ENCODE measurements around the gene SMPD4.
"Not testable (repeated sequence)": the region's sequence is repeated elsewhere in the genome, so short reads cannot be mapped to it uniquely, and the experiment has no call there.

SMPD4 gene

DNA sequence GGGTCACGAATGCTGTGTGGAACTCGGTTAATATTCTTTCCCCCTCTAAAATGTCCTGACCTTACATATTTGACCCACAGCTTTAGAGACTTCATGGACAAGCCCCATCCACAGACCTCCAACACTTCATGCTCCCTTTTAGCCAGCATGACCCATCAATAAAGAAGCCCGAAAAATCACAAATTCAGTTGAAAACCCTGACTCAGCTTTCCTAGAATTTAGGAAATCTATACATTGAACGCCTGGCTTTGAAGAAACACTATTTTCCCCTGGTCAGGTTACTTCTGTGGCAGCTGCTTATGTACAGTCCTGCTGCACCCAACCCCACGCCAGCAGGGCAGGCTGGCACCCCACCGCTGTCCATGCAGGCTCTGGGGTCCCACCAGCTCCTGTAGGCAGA is 9.9 kb upstream of the SMPD4 start:
- DNase-seq (ENCODE audit: low read depth); H3K4me3 ChIP-seq (ENCODE audit: low read length): not testable (repeated sequence)

DNA sequence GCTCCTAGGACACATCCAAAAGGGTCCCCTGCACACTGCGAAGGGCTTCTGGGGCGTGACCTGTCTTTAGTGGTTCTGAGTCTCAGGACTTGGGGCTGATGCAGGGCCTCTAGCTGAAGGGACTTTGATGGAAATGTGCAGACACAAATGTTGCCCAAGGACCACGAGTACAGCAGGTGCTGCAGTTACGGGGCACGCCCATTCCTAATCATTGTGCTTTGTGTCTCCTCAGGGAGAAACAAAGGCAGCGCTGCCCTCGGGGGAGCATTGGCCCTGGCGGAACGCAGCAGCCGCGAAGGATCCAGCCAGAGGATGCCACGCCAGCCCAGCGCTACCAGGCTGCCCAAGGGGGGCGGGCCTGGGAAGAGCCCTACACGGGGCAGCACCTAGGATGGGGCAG is 8.8 kb upstream of the SMPD4 start:
- TF ChIP-seq, protein P1, sequence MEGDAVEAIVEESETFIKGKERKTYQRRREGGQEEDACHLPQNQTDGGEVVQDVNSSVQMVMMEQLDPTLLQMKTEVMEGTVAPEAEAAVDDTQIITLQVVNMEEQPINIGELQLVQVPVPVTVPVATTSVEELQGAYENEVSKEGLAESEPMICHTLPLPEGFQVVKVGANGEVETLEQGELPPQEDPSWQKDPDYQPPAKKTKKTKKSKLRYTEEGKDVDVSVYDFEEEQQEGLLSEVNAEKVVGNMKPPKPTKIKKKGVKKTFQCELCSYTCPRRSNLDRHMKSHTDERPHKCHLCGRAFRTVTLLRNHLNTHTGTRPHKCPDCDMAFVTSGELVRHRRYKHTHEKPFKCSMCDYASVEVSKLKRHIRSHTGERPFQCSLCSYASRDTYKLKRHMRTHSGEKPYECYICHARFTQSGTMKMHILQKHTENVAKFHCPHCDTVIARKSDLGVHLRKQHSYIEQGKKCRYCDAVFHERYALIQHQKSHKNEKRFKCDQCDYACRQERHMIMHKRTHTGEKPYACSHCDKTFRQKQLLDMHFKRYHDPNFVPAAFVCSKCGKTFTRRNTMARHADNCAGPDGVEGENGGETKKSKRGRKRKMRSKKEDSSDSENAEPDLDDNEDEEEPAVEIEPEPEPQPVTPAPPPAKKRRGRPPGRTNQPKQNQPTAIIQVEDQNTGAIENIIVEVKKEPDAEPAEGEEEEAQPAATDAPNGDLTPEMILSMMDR (IDR thresholded peaks at IDR 0.05; ENCODE audit: insufficient read depth, low read depth, low read length, missing control alignments) = no peak
- no peak overlapping the region for H3K4me3 ChIP-seq (ENCODE audit: low read length)
- no peak for DNase-seq (ENCODE audit: low read depth)

DNA sequence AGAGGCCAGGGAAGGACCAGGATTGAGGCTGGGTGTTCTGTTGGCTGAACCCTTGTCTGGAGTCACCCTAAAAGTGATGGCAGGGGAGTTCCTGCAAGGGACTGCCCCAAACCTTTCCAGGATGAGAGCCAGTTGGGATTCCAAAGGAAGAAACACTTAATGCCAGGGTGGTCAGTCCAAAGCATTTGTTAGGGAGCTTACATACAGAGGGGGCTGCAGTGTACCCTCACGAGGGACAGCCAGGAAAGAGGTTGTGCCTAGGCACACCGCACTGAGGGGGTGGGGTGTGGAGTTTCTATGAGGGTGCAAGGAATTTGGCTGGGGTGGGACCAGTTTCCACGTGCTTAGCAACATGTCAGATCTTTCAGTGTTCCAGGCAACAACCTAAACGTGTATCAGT is 7.6 kb upstream of the SMPD4 start:
- DNase-seq (ENCODE audit: low read depth) = not testable (repeated sequence)

DNA sequence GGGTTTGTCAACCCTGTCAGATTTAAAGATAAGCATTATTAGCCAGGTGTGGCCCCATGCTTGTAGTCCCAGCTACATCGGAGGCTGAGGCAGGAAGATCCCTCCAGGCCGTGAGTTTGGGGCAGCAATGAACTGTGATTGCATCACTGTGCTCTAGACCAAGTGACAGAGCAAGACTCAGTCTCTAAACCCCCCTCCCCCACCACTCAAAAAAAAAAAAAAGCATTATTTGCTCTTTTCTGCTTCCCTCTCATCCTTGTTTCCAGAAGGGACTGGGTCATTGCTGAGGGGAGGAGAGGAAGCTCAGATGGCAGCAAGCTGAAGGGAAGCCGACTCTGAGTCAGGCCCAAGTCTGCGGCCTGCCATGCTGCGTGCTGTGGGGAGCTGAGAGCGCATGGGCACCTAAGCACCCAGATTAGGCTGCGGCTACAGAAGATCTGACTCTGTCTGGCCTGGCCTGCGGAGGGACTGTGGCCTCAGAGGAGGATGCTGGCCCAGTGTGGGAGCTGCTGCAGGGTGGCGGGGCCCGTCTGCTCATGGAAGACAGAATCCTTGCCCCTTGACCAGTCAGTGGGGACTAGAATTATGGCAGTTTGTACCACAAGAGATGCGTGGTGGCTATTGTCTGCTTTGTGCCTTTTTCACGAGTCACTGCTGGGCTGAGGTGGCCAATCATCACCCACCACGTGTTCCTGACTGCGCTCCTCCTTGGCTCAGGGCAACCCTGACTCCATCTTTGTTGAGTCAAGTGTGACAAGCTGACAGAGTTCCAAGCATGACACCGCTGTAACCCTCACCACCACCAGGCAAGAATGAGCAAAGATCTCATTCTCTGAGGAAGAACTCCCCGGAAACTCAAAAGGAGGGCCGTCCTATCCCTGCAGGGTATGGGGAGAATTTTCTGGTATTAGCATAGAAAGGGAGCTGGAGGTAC is 6.7 kb upstream of the SMPD4 start:
- DNase-seq (ENCODE audit: low read depth); H3K4me3 ChIP-seq (ENCODE audit: low read length): not testable (repeated sequence)

More for the DNA sequence above, 7.6 kb upstream of the SMPD4 start:
- not testable (repeated sequence) for H3K4me3 ChIP-seq (ENCODE audit: low read length)

DNA sequence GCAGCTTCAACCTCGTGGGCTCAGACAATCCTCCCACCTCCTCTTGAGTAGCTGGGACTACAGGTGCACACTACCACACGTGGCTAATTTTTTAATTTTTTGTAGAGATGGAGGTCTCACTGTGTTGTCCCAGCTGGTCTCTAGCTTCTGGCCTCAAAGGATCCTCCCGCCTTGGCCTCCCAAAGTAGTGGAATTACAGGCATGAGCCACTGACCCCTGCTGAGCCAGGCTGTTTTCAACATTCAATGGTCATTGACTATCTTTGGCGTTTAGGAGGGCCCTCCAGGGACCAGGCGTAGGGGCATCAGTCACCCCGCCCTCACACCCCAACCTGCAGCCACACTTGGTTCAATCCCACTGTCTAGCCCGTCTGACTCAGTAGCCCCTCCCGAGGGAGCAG is 5.9 kb upstream of the SMPD4 start:
- no peak for DNase-seq (ENCODE audit: low read depth)
- H3K4me3 ChIP-seq (ENCODE audit: low read length) = no peak overlapping the region
- TF ChIP-seq, protein P1 (IDR thresholded peaks at IDR 0.05; ENCODE audit: insufficient read depth, low read depth, low read length, missing control alignments) = no peak

DNA sequence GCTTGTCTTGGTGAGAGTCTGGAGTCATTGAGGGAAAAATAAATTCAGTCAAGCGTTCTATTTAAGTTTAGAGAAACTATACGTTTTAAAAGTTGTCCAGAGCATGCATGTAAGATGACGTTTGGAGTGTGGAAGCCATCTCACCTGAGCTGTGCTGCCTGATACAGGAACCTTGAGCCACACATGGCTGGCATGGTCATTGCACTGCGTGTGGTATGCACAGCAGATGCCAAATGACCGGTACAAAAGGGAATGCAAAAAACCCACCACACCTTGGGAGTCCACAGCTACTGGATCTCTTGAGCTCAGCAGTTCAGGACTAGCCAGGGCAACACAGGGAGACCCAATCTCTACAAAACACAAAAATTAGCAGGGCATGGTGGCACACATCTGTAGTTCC is 5.0 kb upstream of the SMPD4 start:
- TF ChIP-seq, protein P1 (IDR thresholded peaks at IDR 0.05; ENCODE audit: insufficient read depth, low read depth, low read length, missing control alignments) = no peak
- H3K4me3 ChIP-seq (ENCODE audit: low read length) = no peak overlapping the region
- DNase-seq (ENCODE audit: low read depth) = no peak

DNA sequence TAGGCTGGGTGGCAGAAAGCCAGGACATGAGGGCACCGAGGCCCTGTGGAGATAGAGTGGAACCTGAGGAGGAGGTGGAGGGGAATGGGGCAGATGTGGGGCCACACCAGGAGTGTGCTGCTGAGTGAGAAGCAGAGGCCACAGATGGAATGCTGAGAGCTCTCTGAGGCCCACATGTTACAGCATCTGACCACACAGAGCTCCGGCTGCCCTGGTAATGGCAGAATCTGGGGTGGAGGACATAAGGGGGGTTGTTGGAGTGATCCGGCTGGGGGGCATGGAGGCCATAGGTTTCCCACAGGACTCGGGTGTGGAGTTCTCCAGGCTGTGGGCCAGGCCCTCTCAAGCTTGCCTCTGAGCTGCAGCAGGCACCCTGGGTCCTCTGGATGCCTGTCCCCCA is 4.5 kb upstream of the SMPD4 start:
- DNase-seq (ENCODE audit: low read depth) = no peak
- no peak overlapping the region for H3K4me3 ChIP-seq (ENCODE audit: low read length)
- TF ChIP-seq, protein P1 (IDR thresholded peaks at IDR 0.05; ENCODE audit: insufficient read depth, low read depth, low read length, missing control alignments) = no peak

DNA sequence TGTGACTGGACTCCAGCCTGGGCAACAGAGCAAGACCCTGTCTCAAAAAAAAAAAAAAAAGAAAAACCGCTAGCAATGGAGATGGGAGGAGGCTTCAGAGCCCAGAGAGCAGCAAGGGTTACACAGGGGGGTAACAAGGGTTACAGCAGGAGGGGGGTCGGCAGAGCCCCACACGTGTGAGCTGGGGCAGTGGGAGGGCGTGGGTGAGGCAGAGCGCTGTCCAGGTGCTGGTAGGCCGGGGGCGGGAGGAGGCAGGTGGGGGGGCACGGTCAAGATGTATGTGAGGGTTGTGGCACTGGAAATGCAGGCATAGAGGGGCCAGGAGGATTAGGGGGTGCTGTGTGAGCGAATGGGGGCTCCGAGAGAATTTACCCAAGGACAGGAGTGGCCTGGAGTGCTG is 4.0 kb upstream of the SMPD4 start:
- TF ChIP-seq, protein P1 (IDR thresholded peaks at IDR 0.05; ENCODE audit: insufficient read depth, low read depth, low read length, missing control alignments) = no peak
- no peak for DNase-seq (ENCODE audit: low read depth)
- no peak overlapping the region for H3K4me3 ChIP-seq (ENCODE audit: low read length)
